HG03280 (cell line): ENCODE data around the gene GALNT10.

Experiments
- ATAC-seq: cut with Tn5 transposase; IDR thresholded peaks from one replicate; pipeline ENCODE4 v1.9.1; 2021; ENCODE audit warnings: mild to moderate bottlenecking, moderate library complexity; ENCODE audit not compliant: unreplicated experiment

Gene GALNT10

DNA sequence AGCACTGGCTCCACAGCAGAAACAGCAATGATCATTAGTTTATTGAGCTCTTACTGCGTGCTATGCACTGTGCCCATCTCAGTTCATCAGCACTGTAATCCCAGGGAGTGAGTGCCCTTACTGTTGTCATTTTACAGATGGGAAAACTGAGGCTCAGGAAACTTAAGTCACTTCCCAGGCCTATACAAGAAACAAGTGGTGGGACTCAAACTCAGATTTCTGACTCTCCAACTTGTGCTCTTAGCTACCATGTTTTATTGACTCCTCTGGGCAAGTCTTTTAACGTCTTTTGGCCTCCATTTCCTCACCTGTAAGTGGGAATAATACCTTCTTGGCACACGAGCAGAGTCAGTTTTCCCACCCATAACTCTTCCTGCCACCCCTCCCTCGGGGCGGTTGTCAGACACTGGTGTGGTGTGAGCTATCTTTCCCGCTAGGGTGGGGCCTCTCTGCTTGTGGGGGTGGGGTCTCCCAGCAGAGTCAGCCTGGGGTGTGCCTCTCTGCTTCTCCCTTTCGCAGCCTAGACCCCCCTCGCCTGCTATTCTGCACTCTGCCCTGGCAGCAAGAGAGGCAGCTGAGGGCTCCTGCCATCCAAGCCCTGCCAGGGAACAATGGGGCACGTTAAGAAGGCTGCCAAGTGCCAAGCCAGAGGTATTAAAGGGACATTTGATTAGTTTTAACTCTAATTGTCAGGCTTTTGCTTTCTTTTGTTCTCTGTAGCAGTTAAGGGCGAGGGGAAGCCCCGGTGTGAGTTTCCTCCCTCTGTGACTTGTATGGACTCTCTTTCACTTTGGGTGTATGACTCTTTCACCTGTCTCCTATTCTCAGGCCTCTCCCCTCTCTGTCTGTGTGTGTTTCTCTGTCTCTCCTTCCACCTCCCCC is 12.1 kb downstream of the GALNT10 start:
- peak; percentile 95 for ATAC-seq

DNA sequence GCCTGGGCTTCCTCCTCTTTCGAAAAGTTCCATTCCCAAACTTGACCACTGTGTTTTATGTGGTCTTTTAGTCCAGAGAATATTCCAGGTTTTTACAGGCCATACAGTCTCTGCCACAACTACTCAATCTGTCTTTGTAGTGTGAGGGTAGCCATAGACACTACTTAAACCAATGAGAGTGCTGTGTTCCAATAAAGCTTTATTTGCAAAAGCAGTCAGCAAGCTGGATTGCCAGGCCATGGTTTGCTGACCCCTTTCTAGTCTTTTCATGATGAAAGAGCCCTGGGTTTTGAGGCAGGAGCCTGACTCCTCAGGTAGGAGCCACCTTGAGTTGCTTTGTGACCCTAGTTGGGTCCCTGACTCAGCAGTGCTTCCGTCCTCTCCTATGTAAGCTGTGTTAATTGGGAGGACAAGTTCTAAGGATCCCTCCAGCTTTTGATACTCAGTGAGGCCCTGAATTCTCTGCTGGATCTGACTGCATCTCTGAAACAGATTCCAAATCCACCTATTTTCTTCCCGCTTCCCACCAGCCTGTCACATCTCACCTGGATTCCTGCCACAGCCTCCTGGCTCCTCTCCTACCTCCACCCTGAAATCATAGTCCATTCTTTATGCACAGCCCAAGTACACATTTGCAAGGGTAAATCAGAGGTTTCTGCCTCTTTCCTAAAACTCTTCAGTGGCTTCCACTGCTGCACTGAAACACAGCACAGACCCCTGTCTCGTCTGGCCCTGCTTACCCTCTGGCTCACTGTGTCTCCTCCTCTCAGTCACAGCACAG is 13.5 kb downstream of the GALNT10 start:
- no peak for ATAC-seq

DNA sequence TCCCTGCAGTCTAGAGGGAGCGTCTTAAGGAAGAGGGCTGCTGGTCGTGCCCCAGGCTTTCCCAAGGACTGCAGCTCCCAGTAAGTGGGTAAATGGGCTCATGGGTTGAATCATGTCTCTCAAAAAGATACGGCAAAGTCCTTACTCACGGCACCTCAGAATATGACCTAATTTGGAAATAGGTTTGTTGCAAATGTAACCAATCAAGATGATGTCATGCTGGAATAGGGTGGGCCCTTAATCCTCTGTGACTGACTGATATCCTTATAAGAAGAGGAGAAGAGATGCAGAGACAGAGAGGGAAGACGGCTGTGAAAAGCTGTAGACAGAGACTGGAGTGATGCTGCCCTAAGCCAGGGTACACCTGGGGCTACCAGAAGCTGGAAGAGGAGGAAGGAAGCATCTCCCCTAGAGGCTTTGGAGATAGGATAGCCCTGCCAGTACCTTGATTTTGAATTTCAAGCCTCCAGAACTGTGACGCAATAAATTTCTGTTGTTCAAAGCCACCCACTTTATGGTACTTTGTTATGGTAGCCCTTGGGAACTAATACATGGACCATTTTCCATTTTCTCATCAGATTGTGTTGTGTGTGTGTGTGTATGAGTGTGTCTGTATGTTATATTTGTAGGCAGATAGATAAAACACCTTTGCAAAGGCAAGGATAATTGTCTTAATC is 15.0 kb downstream of the GALNT10 start:
- no peak for ATAC-seq

DNA sequence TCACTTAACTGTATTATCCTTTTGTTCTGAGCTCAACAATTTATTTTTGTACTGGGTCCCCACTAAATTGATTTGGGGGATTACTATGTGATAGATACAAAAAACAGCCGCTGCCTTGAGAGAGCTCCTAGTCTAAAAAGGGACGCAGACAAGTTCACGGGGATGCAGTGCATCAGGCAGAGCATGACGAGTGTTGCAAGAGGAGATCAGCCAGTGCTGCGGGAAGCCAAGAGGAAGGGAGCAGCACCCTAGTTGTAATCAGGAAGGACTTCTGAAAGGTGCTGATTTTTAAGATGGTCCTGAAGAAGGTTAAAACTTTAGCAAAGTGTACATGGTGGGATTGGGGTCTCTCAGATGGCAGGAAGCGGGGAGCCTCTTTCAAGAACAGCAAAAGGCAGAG is 15.8 kb downstream of the GALNT10 start:
- ATAC-seq = no peak

DNA sequence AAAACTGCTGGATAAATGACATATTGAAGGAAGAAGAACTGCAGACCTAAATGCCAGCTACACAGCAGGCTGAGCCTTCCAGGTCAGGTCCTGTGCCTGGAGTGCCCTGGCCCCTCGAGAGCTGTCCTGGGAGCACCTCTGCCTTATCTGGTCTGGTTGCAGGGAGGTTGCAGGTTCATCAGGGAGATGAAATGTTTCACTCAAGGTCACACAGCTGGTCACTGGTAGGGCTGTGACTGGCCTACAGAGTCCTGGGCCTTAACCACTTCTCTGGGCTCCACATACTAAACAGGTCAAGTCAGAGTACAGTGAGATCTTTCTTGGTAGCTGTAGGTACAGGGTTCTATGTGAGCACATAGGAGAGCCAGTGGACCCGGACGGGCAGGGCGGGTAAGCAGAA is 16.7 kb downstream of the GALNT10 start:
- no peak for ATAC-seq

DNA sequence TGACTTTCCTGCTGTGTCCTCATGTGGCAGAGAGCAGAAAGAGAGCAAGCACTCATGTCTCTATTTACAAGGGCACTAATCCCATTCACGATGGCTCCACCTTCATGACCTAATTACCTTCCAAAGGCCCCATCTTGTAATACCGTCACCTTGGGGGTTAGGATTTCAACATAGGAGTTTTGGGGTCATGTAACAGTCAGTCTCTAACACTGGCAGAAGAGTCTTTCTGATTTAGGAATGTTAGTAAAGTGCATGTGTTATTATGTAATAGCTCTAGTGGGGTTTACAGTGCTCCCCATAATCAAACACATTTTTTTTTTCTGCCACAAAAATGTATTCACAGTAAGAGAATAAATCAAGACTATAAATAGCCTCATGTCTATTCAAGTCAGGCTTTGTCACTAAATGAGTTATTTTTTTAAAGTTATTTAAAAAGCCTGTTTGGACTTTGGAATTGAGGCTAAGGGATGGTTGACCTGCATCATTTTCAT is 19.1 kb downstream of the GALNT10 start:
- no peak for ATAC-seq

DNA sequence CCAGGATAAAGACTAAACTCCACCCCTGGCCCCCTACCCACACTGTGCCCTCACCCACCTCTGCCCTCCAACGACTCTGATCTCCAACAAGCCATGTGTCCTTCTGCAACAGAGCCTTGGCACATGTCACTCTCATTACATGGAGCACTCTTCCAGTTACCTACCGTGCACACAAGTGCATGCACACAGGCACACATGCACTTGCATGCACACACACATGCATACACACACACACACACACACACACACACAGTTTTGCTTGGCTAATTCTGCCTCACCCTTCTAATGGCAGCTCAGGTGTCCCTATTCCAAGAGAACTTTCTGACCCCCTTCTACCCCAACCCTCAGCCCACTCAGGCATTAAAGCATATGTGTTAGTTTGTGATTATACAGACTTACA is 19.6 kb downstream of the GALNT10 start:
- ATAC-seq = no peak

DNA sequence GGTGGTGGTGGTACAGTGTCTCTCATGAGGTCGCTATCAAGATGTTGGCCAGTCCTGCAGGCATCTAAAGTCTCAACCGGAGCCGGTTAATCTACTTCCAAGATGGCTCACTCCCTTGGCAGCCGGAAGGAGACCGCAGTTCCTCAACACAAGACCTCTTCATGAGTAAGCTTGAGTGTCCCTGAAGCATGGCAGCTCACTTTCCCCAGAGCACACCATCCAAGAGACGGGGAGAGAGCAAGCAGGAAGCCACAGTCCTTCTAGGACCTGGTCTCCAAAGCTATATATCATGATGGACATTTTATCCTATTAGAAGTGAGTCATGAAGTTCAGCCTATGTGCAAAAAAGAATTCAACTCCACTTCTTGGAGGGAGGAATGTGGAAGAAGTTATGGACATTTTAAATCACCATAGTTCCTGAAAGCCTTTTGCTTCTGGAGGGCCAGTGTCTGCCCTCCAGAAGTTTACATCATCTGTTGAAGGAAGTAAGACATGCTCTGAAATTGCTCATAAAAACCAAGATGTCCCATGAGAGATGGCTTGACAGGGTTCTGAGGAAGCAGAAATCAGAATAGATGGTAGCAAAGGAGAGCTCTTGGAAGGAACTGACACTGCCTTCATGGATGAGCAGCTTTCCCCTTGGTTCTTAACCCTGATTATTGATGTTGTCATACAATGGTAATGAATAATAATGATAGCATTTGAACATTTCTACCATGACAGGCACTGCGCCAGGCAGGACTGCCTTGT is 21.3 kb downstream of the GALNT10 start:
- no peak for ATAC-seq

DNA sequence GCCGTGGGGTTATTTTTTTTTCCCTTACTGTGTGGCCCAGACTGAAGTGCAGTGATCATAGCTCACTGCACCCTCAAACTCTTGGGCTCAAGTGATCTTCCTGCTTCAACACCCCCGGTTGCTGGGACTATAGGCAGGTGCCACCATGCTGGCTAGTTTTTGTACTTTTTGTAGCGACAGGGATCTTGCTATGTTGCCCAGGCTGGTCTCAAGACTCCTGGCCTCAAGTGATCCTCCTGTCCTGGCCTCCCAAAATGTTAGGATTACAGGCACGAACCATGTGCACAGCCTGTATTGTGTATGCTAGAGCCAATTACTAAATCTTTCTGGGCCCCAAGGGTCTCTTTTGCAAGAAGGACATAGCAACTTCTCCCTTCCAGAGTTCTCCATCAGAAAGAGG is 23.1 kb downstream of the GALNT10 start:
- no peak for ATAC-seq

DNA sequence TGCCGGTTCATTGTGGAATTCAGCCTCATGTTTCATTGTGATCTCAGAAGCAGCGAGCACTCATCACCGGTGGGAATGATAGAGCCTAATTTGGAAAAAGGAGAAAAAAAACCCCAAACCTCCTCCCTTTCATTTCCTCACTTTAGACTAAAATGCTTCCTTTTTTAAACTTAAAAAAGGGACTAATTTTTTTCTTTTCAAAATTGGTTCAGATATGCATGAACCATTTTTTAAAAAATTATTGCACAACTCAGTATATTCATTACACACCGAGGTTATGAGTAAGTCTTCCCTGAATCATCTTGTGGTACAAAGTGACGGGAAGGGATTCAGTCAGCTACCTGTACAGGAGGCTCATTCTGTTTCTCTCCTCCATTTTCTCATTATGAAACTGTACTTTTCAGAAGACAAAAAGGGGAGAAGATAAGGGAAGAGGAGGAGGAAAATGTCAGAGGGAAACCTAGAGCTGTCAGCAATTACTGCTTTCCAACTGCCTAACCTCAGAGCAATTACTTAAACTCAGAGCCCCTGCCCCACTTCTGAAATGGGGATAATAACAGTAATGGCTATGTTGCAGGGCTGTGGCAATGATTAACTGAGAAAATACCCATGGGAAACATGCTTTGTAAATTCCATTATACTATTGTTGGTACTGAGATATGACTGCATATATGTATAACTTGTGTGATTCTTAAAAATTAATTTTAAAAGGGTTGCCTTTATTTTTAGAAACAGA is 24.0 kb downstream of the GALNT10 start:
- peak; percentile 69 for ATAC-seq

DNA sequence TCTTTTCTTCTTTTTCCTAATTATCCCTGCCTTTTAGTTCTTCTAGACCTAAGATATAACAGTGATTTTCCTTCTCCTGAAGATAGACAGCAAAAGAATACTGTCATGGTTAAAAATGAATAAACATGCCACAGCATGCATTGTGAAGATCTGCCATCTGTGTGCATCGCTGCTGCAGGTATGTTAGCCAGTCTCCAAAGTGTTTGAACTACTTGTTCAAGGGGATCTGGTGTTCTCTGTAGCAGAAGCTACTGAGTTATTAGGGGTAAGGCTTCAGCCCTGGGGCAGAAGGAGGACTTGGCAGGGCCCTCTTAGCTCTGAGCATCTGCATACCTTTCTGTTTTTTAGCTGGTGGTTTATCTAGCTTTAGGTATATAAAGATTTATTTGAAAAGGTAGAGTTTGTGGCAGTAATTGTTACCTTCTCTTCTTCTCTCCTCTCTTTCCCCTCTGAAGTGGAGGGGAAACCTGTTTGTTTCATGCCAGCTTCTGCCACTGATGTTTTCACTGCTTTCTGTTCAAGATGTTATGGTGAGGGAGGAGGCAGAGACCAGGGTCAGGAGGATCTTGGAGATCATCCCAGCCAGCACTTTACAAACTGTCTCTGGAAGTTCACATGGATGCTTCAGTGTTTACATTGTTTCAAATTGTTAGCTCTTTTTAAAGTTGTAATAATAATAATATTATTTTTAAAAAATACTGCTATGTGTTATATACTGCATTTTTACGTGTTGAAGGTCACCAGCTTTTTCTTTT is 25.2 kb downstream of the GALNT10 start:
- ATAC-seq = no peak

DNA sequence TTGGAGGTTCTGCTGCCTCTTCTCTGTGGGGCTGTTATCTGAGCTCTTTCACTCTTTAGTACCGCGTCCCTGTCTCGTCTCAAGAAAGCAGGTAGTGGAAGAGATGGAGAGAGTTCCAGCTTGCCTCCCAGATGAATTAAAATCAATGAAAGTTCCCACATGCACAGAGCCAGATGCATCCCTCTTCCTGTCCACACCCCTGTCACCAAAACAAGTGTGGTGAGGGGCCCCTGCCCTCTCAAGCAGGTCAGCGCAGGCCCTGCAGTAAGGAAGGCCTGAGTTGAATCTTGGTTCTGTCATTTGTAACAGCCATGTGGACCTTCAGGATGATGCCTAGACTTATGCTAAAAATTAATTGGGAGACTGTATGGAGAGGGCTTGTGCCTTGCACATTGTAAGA is 26.9 kb downstream of the GALNT10 start:
- no peak for ATAC-seq

DNA sequence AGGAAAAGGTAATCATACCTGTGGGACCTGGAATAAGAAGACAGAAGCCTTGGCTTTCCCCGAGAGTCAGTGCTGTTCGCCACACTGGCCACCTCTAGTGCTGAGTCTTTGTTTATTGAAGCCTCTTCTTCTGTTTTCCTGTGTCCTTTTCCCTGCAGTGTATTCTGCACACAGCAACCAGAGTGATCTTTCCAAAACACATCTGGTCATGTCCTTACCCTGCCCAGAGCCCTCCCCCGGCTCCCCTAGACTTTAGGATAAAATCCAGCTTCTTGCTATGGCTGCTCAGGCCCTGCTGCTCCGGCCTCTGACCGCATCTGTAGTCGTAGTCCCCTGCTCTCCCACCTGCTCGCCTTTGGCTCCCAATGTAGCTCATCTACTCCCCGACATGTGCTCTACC is 28.3 kb downstream of the GALNT10 start:
- ATAC-seq = no peak

DNA sequence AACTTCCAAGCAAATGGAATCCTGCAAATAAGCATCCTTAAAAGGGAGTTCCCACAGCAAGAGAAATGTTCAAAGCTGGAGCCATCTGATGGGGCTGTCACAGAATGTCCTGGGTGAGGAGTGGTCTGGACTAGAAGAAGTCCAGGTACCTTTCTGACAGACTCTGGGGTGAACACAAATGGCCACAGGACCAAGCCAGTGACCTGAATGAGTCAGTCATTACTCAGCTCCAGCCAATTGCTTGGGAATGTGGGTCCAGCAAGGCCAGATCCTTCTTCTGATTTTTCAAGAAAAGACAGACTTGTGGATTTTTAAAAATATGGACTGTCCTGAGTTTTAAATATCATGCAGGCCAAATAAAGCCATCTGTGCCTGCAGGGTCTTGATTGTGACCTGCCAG is 30.1 kb downstream of the GALNT10 start:
- ATAC-seq = no peak

DNA sequence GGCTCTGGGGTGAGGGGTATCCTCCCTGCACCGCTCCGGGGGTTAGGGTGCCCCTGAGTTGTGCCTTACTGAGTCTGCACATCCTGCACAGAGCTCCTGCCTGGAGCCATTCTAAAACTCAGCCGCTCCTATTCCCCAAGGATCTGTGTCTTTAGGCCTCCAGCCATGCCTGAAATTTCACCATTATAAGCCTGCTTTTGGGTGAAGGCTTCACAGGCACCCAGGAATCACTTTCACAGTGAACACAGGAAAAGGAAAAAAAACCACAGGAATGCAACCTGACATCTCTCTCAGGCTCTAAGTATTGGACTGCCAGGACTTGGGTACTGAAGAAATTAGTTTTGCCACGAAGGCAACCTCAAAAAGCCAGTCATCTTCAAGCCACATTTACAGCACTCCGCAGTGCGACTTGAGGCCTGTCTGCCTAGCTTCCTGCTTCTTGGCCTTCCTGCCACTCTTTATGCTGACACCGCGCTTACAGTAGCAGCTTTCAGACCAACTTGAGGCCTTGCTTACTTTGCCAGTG is 30.9 kb downstream of the GALNT10 start:
- no peak for ATAC-seq

DNA sequence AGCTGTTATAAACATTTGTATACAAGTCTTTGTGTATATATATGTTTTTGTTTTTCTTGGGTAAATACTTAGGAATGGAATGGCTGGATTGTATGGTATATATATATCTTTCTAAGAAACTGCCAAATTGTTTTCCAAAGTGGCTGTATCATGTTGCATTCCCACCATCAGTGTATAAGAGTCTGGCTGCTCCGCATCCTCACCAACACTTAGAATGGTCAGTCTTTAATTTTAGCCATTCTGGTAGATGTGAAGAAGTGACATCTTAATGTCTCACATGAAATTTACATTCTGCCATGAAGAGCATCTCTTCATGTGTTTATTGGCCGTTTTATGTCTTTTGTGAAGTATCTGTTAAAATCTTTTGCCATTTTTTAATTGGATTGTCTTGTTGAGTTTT is 31.9 kb downstream of the GALNT10 start:
- no peak for ATAC-seq

DNA sequence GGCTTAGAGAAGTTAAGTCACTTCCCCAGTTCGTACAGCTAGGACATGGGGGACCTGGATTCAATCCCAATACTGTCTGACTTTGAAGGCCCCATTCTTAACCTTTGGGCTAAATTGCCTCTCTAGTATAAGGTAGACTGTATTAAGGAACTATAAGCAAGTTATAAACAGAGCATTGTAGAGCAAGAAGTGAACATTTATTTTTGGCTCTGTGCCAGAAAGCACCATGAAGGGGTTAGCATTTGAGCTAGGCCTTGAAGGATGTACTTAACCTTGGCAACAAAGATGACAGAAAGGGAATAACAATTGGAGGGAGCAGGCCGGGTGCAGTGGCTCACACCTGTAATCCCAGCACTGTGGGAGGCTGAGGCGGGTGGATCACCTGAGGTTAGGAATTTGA is 32.8 kb downstream of the GALNT10 start:
- no peak for ATAC-seq

DNA sequence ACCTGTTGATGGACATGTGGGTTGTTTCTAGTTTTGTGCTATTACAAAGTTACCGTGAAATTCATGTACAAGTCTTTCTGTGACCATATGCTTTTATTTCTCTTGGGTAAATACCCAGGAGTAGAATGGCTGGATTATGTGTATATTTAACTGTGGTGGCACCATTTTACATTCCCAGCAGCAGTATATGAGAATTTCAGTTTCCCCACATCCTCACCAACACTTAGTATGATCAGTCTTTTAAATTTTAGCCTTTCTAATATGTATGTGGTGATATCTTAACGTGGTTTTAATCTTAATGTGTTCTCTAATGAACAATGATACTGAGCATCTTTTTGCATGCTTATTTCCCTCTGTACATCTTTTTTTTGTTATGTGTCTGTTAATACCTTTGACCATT is 36.6 kb downstream of the GALNT10 start:
- ATAC-seq = no peak

DNA sequence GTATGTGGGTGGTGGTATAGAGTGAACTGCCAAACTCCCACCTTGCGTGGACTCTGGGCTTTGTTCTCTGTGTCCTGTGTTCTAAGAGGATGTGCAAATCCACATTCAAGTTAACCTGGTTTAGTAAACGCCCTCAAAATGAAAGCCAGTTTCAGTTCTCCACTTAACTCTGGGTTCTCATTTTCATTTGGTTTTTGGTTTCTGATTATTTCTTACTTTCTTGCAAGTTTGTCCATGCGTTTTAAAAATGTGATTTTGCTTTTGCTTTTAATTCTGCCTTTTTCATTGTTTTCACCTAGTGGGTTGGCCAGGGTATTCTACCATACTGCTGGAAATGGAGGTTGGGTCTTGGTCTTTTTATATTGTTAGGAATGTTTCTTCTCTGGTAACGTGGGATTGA is 38.2 kb downstream of the GALNT10 start:
- peak; percentile 94 for ATAC-seq
